Measurements from ENCODE around the gene JMJD1C.
"Not testable (repeated sequence)": the region's sequence is repeated elsewhere in the genome, so short reads cannot be mapped to it uniquely, and the experiment has no call there.

The JMJD1C gene

DNA sequence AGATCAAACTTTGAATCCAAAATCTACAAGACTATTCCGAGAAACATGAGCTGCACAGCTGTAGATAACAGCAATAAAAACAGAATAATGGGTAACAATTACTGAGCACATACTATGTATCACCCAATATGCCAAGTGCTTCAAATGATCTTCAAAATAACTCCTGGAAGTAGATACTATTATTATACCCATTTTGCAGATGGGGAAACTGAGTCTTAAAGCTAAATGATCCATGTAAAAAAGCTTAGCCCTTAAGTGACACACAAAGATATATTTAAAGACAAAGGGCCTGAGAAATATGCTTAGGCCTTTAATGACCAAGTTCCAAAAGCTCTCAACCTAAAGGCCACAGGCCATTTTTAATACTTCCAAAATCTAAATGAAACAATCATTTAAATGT, 37.1 kb upstream of the JMJD1C start:
- peaks cover 3% of the 10 kb centered on the region for H3K4me1 ChIP-seq (ENCODE audit: control insufficient read depth, low read length)

DNA sequence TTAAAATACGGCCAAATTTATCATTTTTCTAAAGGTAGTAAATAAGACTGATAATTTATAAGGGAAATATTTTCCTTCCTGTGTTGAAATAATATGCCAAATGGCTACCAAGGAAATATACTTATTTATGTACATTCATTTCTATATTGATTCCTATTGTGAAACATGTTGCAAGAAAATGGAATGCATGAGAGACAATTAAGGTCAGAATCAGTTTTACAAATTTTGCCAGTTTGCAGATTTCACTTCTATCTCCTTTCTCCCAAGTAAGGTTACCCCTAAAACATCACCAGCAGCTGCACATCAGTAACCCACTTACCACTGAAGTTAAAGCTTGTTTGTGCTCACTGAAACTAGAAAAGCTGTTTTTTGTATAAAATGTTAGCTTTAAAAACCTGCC, 36.2 kb upstream of the JMJD1C start:
- no peak for TF ChIP-seq EZH2phosphoT487 (IDR thresholded peaks at IDR 0.05; ENCODE audit: borderline replicate concordance, low read length)
- TF ChIP-seq, protein P1, sequence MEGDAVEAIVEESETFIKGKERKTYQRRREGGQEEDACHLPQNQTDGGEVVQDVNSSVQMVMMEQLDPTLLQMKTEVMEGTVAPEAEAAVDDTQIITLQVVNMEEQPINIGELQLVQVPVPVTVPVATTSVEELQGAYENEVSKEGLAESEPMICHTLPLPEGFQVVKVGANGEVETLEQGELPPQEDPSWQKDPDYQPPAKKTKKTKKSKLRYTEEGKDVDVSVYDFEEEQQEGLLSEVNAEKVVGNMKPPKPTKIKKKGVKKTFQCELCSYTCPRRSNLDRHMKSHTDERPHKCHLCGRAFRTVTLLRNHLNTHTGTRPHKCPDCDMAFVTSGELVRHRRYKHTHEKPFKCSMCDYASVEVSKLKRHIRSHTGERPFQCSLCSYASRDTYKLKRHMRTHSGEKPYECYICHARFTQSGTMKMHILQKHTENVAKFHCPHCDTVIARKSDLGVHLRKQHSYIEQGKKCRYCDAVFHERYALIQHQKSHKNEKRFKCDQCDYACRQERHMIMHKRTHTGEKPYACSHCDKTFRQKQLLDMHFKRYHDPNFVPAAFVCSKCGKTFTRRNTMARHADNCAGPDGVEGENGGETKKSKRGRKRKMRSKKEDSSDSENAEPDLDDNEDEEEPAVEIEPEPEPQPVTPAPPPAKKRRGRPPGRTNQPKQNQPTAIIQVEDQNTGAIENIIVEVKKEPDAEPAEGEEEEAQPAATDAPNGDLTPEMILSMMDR (IDR thresholded peaks at IDR 0.05; ENCODE audit: low read depth, low read length, poor library complexity, severe bottlenecking) = no peak
- no peak overlapping the region for H3K4me2 ChIP-seq (ENCODE audit: low read length)

More for the DNA sequence above, 37.1 kb upstream of the JMJD1C start:
- Histone ChIP-seq H3K9me3 (ENCODE audit: control insufficient read depth, insufficient read depth, low read length) (no peaks in the 10 kb centered on the region), H3K27ac (ENCODE audit: low read depth, low read length) (no peak overlapping the region), H3F3A (ENCODE audit: control insufficient read depth, insufficient read depth) (no peaks in the 10 kb centered on the region), H4K20me1 (ENCODE audit: control insufficient read depth, insufficient read depth, low read depth, low read length) (peaks cover 8% of the 10 kb centered on the region; the same call in 1 of the 2 replicates), H3K9me2 (replicated peaks; ENCODE audit: control insufficient read depth, low read length) (no peaks in the 10 kb centered on the region), H3K79me2 (ENCODE audit: control insufficient read depth, low read length) (peaks cover 69% of the 10 kb centered on the region), H3K4me2 (ENCODE audit: low read length) (no peak overlapping the region), H3K4me3 (ENCODE audit: low read length) (no peak overlapping the region), H3K27me3 (ENCODE audit: control insufficient read depth, low read length) (no peaks in the 10 kb centered on the region), H3K36me3 (ENCODE audit: control insufficient read depth, low read length) (no peaks in the 10 kb centered on the region)
- TF ChIP-seq, protein P1 (IDR thresholded peaks at IDR 0.05; ENCODE audit: low read depth, low read length, poor library complexity, severe bottlenecking) = no peak

GRCh38 chr10:63500551-63500950, 34.8 kb upstream of the JMJD1C start:
- H3K4me2 ChIP-seq (ENCODE audit: low read length); H3K27me3 ChIP-seq (ENCODE audit: control insufficient read depth, low read length); H3K9me3 ChIP-seq (ENCODE audit: control insufficient read depth, insufficient read depth, low read length); H3K27ac ChIP-seq (ENCODE audit: low read depth, low read length); H3K4me3 ChIP-seq (ENCODE audit: low read length); H3K9me2 ChIP-seq (replicated peaks; ENCODE audit: control insufficient read depth, low read length); H3K36me3 ChIP-seq (ENCODE audit: control insufficient read depth, low read length); H3F3A ChIP-seq (ENCODE audit: control insufficient read depth, insufficient read depth); H4K20me1 ChIP-seq (ENCODE audit: control insufficient read depth, insufficient read depth, low read depth, low read length): not testable (repeated sequence)
- Histone ChIP-seq H3K79me2 (ENCODE audit: control insufficient read depth, low read length) (peaks cover 66% of the 10 kb centered on the region), H3K4me1 (ENCODE audit: control insufficient read depth, low read length) (peaks cover 11% of the 10 kb centered on the region)

More for the DNA sequence above, 36.2 kb upstream of the JMJD1C start:
- no peaks in the 10 kb centered on the region for H3K36me3 ChIP-seq (ENCODE audit: control insufficient read depth, low read length)
- H3K27ac ChIP-seq (ENCODE audit: low read depth, low read length) = no peak overlapping the region
- no peaks in the 10 kb centered on the region for H3K9me2 ChIP-seq (replicated peaks; ENCODE audit: control insufficient read depth, low read length)
- no peaks in the 10 kb centered on the region for H3K9me3 ChIP-seq (ENCODE audit: control insufficient read depth, insufficient read depth, low read length)
- peaks cover 72% of the 10 kb centered on the region for H3K79me2 ChIP-seq (ENCODE audit: control insufficient read depth, low read length)
- H4K20me1 ChIP-seq (ENCODE audit: control insufficient read depth, insufficient read depth, low read depth, low read length) = peaks cover 8% of the 10 kb centered on the region; the same call in 1 of the 2 replicates
- no peaks in the 10 kb centered on the region for H3F3A ChIP-seq (ENCODE audit: control insufficient read depth, insufficient read depth)
- no peak overlapping the region for H3K4me3 ChIP-seq (ENCODE audit: low read length)
- H3K4me1 ChIP-seq (ENCODE audit: control insufficient read depth, low read length) = peaks cover 11% of the 10 kb centered on the region
- no peaks in the 10 kb centered on the region for H3K27me3 ChIP-seq (ENCODE audit: control insufficient read depth, low read length)

- no peak overlapping the region for H3K4me2 ChIP-seq (ENCODE audit: low read length)
These were observed 32.9 kb upstream of the JMJD1C start for GRCh38 chr10:63498665-63499064.

More at GRCh38 chr10:63498665-63499064, 32.9 kb upstream of the JMJD1C start:
- Histone ChIP-seq H3K27me3 (ENCODE audit: control insufficient read depth, low read length) (no peaks in the 10 kb centered on the region), H4K20me1 (ENCODE audit: control insufficient read depth, insufficient read depth, low read depth, low read length) (peaks cover under 1% of the 10 kb centered on the region; the same call in 1 of the 2 replicates), H3K36me3 (ENCODE audit: control insufficient read depth, low read length) (no peaks in the 10 kb centered on the region), H3K4me3 (ENCODE audit: low read length) (no peak overlapping the region), H3K79me2 (ENCODE audit: control insufficient read depth, low read length) (peaks cover 67% of the 10 kb centered on the region), H3F3A (ENCODE audit: control insufficient read depth, insufficient read depth) (no peaks in the 10 kb centered on the region), H3K4me1 (ENCODE audit: control insufficient read depth, low read length) (peaks cover 11% of the 10 kb centered on the region), H3K9me2 (replicated peaks; ENCODE audit: control insufficient read depth, low read length) (no peaks in the 10 kb centered on the region), H3K9me3 (ENCODE audit: control insufficient read depth, insufficient read depth, low read length) (no peaks in the 10 kb centered on the region), H3K27ac (ENCODE audit: low read depth, low read length) (no peak overlapping the region)
- TF ChIP-seq, protein P1 (IDR thresholded peaks at IDR 0.05; ENCODE audit: low read depth, low read length, poor library complexity, severe bottlenecking) = no peak
- no peak for TF ChIP-seq EZH2phosphoT487 (IDR thresholded peaks at IDR 0.05; ENCODE audit: borderline replicate concordance, low read length)
